WTC11 (cell line): ENCODE data around the gene JMJD7. TPM values are rescaled to one million over a fixed set of nuclear protein-coding genes. Genes with fewer than 3 reads are reported as not detected.

Source experiments
- ATAC-seq: fragments of 200-7000 bp; cut with Tn5 transposase; 2 replicates; pipeline ENCODE4 v1.10.0; 2021; ENCODE audit warnings: mild to moderate bottlenecking, moderate library complexity
- CTCF ChIA-PET: fragments of 300-600 bp; sonication (Branson Sonifier 250); formaldehyde crosslinking; loops from one replicate; lab custom pipeline; 2021; ENCODE audit warnings: antibody characterized with exemption; lab: Charles Lee
- POLR2A ChIA-PET: fragments of 350-600 bp; sonication (Branson Sonifier 250); formaldehyde crosslinking; loops from one replicate; lab custom pipeline; 2021; ENCODE audit warnings: antibody characterized with exemption; lab: Charles Lee
- DNase-seq: peaks from one replicate; pipeline ENCODE4 v3.0.0; 2021; ENCODE audit warnings: low spot score
- H3K27ac Mint-ChIP-seq: 2 replicates; pipeline ENCODE4 v1.8.0; 2021; ENCODE audit warnings: mixed read lengths
- H3K27me3 Mint-ChIP-seq: 2 replicates; pipeline ENCODE4 v1.8.0; 2021; ENCODE audit warnings: low read depth, mild to moderate bottlenecking, moderate library complexity, mixed read lengths
- H3K36me3 Mint-ChIP-seq: 2 replicates; pipeline ENCODE4 v1.8.0; 2021; ENCODE audit warnings: mixed read lengths
- H3K4me1 Mint-ChIP-seq: 2 replicates; pipeline ENCODE4 v1.8.0; 2022; ENCODE audit warnings: mixed read lengths
- H3K4me3 Mint-ChIP-seq: 2 replicates; pipeline ENCODE4 v1.8.0; 2021; ENCODE audit warnings: mild to moderate bottlenecking, moderate library complexity, mixed read lengths
- H3K9me3 Mint-ChIP-seq: 2 replicates; pipeline ENCODE4 v1.8.0; 2021; ENCODE audit warnings: mixed read lengths
- ATF2 ChIP-seq: sonication (generic); formaldehyde crosslinking; IDR thresholded peaks from 2 replicates; pipeline ENCODE4 v1.8.1; 2022; ENCODE audit warnings: low read depth, missing genetic modification reagents, borderline replicate concordance
- CTCF ChIP-seq: fragments of 200-600 bp; IDR thresholded peaks from 2 replicates; pipeline ENCODE4 v1.8.0; 2022; ENCODE audit warnings: antibody characterized with exemption
- E2F4 ChIP-seq: sonication (generic); formaldehyde crosslinking; IDR thresholded peaks from 2 replicates; pipeline ENCODE4 v1.8.1; 2022; ENCODE audit warnings: low read depth, mild to moderate bottlenecking, moderate library complexity, missing genetic modification reagents, borderline replicate concordance
- ETV6 ChIP-seq: sonication (generic); formaldehyde crosslinking; IDR thresholded peaks from 2 replicates; pipeline ENCODE4 v1.8.1; 2022; ENCODE audit warnings: mild to moderate bottlenecking, missing genetic modification reagents
- GRHL2 ChIP-seq: fragments of 250-450 bp; sonication (Bioruptor Pico); IDR thresholded peaks from 2 replicates; pipeline ENCODE4 v1.8.0; 2022; ENCODE audit warnings: mild to moderate bottlenecking, moderate library complexity; ENCODE audit not compliant: insufficient replicate concordance, severe bottlenecking
- IRF2 ChIP-seq: sonication (generic); formaldehyde crosslinking; IDR thresholded peaks from 2 replicates; pipeline ENCODE4 v1.8.0; 2022; ENCODE audit warnings: low read depth, missing genetic modification reagents, borderline replicate concordance
- MAX ChIP-seq: sonication (generic); formaldehyde crosslinking; IDR thresholded peaks from 2 replicates; pipeline ENCODE4 v1.8.0; 2022; ENCODE audit warnings: mild to moderate bottlenecking, missing genetic modification reagents
- MYBL2 ChIP-seq: sonication (generic); formaldehyde crosslinking; IDR thresholded peaks from 2 replicates; pipeline ENCODE4 v1.8.1; 2023; ENCODE audit warnings: mild to moderate bottlenecking, moderate library complexity, missing genetic modification reagents
- NFYB ChIP-seq: sonication (generic); formaldehyde crosslinking; conservative IDR thresholded peaks from 2 replicates; pipeline ENCODE4 v1.8.0; 2022; ENCODE audit warnings: low read depth, missing genetic modification reagents
- PREB ChIP-seq: sonication (generic); formaldehyde crosslinking; IDR thresholded peaks from 2 replicates; pipeline ENCODE4 v1.8.1; 2022; ENCODE audit warnings: mild to moderate bottlenecking, missing genetic modification reagents, moderate library complexity, borderline replicate concordance
- RELA ChIP-seq: sonication (generic); formaldehyde crosslinking; IDR thresholded peaks from 2 replicates; pipeline ENCODE4 v1.8.1; 2022; ENCODE audit warnings: missing genetic modification reagents, mild to moderate bottlenecking, borderline replicate concordance
- STAT6 ChIP-seq: sonication (generic); formaldehyde crosslinking; conservative IDR thresholded peaks from 2 replicates; pipeline ENCODE4 v1.8.1; 2023; ENCODE audit warnings: mild to moderate bottlenecking, low read depth, missing genetic modification reagents, moderate library complexity
- TCF7 ChIP-seq: sonication (generic); formaldehyde crosslinking; IDR thresholded peaks from 2 replicates; pipeline ENCODE4 v1.8.0; 2022; ENCODE audit warnings: mild to moderate bottlenecking, low read depth, missing genetic modification reagents, moderate library complexity
- ZNF671 ChIP-seq: fragments of 250-450 bp; sonication (Bioruptor Pico); IDR thresholded peaks from 2 replicates; pipeline ENCODE4 v1.8.0; 2021; ENCODE audit warnings: mild to moderate bottlenecking
- total RNA-seq: library from RNA; stranded (reverse); gene quantifications from 3 replicates; pipeline ENCODE4 v1.2.3, GENCODE V29; 2021
- TF ChIP-seq, protein P1 (sequence below): sonication (generic); formaldehyde crosslinking; IDR thresholded peaks from 2 replicates; pipeline ENCODE4 v1.8.0; 2022; ENCODE audit warnings: mild to moderate bottlenecking, missing genetic modification reagents
- TF ChIP-seq, protein P2 (sequence below): sonication (generic); formaldehyde crosslinking; IDR thresholded peaks from 2 replicates; pipeline ENCODE4 v1.8.1; 2023; ENCODE audit warnings: mild to moderate bottlenecking, moderate library complexity, missing genetic modification reagents

JMJD7 gene
- total RNA-seq, 1 experiment from 2014 or later, result 19.9 TPM

DNA sequence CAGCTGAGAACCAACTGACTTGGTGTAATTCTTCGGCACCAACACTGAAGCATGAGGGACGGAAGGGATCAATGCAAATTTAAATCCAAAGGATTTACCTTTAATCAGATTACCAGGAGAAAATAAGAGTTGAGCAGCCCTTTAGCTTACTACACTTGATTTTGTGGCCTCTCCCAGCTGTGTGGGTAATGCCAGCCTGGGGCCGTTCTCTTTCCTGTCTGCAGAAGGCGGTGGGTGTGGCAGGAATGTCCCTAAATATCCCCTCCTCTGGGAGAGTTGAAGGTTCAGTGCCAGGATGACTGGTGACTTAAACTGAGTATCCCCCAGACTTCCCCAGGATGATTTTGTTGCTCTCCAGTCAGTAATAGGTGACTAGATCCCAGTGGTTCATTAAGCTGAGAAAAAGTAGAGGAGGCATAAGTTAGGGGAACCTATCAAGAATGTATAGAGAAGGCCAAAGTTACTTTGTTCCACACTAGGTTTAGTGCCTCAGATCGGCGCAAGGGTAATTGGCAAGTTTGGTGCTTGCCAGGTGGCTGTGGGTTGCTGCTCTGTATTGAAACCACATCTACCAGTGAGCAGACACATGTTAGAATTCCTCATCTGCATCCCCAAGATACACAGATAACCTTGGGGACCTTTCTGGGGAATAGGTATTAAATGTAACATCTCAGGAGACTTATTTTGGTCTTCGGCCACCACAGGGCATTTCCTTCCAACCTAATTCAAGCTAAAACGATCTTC, 30.5 kb upstream of the JMJD7 start:
- ChIA-PET POLR2A (no interaction called here), CTCF (interaction anchor here (0.6 to 1.1 kb wide), 3 partner anchors 20 to 96 kb away, joined by 3 to 5 read pairs (median 3); no protein-coding TSS in a partner anchor)
- no peak overlapping the region for H3K27ac Mint-ChIP-seq
- H3K27me3 Mint-ChIP-seq, result no peaks in the 10 kb centered on the region
- DNase-seq (no peak), ATAC-seq (no peak)
- H3K4me1 Mint-ChIP-seq, result 0 out of 2 replicates have a peak, but pooled peaks cover 3% of the 10 kb centered on the region
- H3K9me3 Mint-ChIP-seq, result no peaks in the 10 kb centered on the region
- H3K4me3 Mint-ChIP-seq, result no peak overlapping the region
- TF ChIP-seq GRHL2 (CRISPR knock-in tag) (no peak), ZNF671 (CRISPR knock-in tag) (no peak), RELA (no peak), ATF2 (no peak), MAX (no peak), NFYB (CRISPR knock-in tag) (no peak), TCF7 (CRISPR knock-in tag) (no peak), ETV6 (CRISPR knock-in tag) (no peak)
- TF ChIP-seq, protein P1, sequence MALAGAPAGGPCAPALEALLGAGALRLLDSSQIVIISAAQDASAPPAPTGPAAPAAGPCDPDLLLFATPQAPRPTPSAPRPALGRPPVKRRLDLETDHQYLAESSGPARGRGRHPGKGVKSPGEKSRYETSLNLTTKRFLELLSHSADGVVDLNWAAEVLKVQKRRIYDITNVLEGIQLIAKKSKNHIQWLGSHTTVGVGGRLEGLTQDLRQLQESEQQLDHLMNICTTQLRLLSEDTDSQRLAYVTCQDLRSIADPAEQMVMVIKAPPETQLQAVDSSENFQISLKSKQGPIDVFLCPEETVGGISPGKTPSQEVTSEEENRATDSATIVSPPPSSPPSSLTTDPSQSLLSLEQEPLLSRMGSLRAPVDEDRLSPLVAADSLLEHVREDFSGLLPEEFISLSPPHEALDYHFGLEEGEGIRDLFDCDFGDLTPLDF (CRISPR knock-in tag), result no peak
- no peaks in the 10 kb centered on the region for H3K36me3 Mint-ChIP-seq

DNA sequence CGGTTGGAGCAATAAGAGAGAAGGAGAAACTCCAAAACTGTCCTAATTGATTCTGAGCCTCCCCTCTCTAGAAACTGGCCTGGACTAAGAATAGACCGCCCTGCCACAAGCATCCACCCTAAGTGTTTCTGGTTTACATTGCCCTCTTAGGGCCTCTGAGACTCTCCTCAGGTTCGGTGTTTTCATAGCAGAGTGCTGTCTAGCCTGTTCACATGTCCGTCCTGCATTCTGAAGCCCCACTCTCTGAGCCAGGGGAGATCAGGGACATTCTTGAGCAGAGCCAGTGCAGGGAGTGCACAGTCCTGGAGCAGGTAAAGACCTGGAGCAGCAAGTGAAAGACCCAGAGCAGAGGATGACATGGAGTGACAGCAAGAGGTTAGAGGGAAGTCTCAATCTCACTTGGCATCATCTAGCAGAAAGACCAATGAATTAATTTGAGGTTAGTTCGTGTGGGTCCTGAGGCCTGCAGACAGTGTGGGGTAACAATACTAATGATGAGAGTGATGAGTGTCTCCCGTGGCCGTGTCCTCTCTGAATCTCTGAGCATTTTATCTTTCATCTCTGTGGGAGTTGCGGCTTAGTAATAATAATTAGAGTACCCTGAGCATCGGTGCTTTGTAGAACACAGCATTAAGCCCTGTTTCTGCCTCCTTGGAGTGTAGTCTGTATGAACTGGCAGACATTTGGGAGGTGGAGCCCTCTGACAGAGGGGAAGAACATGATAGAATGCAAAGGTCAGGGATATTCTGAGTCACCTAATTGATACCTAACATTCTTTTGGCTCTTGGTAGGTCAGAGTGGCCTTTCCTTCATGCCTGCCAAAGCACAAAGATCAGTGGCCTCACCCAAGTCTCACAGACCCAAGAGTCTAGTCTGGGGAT, 29.0 kb upstream of the JMJD7 start:
- Mint-ChIP-seq H3K4me1 (0 out of 2 replicates have a peak, but pooled peaks cover 3% of the 10 kb centered on the region), H3K27me3 (no peaks in the 10 kb centered on the region), H3K4me3 (no peak overlapping the region), H3K9me3 (no peaks in the 10 kb centered on the region), H3K27ac (no peak overlapping the region), H3K36me3 (no peaks in the 10 kb centered on the region)
- DNase-seq, result no peak
- ATAC-seq, result no peak
- CTCF ChIA-PET, result interaction anchor here (1.0 kb wide), 1 partner anchor 25 kb away, joined by 6 read pairs; the partner anchor contains the start of gene MAPKBP1
- POLR2A ChIA-PET, result no interaction called here
- TF ChIP-seq, protein P2, sequence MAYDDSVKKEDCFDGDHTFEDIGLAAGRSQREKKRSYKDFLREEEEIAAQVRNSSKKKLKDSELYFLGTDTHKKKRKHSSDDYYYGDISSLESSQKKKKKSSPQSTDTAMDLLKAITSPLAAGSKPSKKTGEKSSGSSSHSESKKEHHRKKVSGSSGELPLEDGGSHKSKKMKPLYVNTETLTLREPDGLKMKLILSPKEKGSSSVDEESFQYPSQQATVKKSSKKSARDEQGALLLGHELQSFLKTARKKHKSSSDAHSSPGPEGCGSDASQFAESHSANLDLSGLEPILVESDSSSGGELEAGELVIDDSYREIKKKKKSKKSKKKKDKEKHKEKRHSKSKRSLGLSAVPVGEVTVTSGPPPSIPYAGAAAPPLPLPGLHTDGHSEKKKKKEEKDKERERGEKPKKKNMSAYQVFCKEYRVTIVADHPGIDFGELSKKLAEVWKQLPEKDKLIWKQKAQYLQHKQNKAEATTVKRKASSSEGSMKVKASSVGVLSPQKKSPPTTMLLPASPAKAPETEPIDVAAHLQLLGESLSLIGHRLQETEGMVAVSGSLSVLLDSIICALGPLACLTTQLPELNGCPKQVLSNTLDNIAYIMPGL (CRISPR knock-in tag), result no peak
- TF ChIP-seq IRF2 (no peak), PREB (no peak), CTCF (no peak), E2F4 (no peak), GRHL2 (CRISPR knock-in tag) (no peak), STAT6 (CRISPR knock-in tag) (no peak), MYBL2 (CRISPR knock-in tag) (no peak)
